GM19043 (cell line): ENCODE results near the gene PCIF1.
"Not testable (repeated sequence)": the region's sequence is repeated elsewhere in the genome, so short reads cannot be mapped to it uniquely, and the experiment has no call there.

ENCODE experiments used
- ATAC-seq: cut with Tn5 transposase; IDR thresholded peaks from one replicate; pipeline ENCODE4 v1.9.1; 2021; ENCODE audit warnings: low read depth; ENCODE audit not compliant: unreplicated experiment

Gene PCIF1

GRCh38 chr20:45988830-45989229 is 54.3 kb downstream of the PCIF1 start:
- ATAC-seq, result not testable (repeated sequence)

GRCh38 chr20:45991616-45992015 is 57.1 kb downstream of the PCIF1 start:
- ATAC-seq, result no peak

- ATAC-seq, result no peak
Observed at GRCh38 chr20:45993197-45993951, 58.9 kb downstream of the PCIF1 start.

GRCh38 chr20:45994761-45995493 is 60.4 kb downstream of the PCIF1 start:
- ATAC-seq, result no peak

GRCh38 chr20:45995495-45996097 is 61.1 kb downstream of the PCIF1 start:
- not testable (repeated sequence) for ATAC-seq

- no peak for ATAC-seq
Observed at GRCh38 chr20:45997187-45997586, 62.7 kb downstream of the PCIF1 start.
